Heart left ventricle (tissue), 16 donors: ENCODE results near the gene LZTS2. TPM values are rescaled to one million over a fixed set of nuclear protein-coding genes. Genes with fewer than 3 reads are reported as not detected.
A peak's percentile ranks its signal among the peaks of the same experiment; 100 is the strongest.

ENCODE experiments used
- ATAC-seq, 4 donors: fragments of 200-7000 bp; cut with Tn5 transposase; one replicate each; pipeline ENCODE4 v1.9.1; 2020 to 2022; ENCODE audit warnings: moderate library complexity in 4 of 4, mild to moderate bottlenecking in 3 of 4, moderate number of reproducible peaks in 1 of 4
- DNase-seq, 5 donors: peaks; one replicate each; pipeline ENCODE4 v3.0.0-alpha.2; 2020
- H3K27ac ChIP-seq, 12 donors: fragments of 200-600 bp; sonication (generic) in 4 of 12; one replicate each; pipeline versions ENCODE4 v1.5.0 to v1.8.0; 2016 to 2022; ENCODE audit warnings: mild to moderate bottlenecking in 2 of 12
- H3K27me3 ChIP-seq, 9 donors: fragments of 200-600 bp; sonication (generic) in 2 of 9; one replicate each; pipeline versions ENCODE4 v1.5.1 to v1.8.0; 2016 to 2022; ENCODE audit warnings: mild to moderate bottlenecking in 3 of 9
- H3K36me3 ChIP-seq, 9 donors: fragments of 200-600 bp; sonication (generic) in 2 of 9; one replicate each; pipeline versions ENCODE4 v1.5.0 to v1.8.0; 2018 to 2022; ENCODE audit warnings: mild to moderate bottlenecking in 2 of 9
- H3K4me1 ChIP-seq, 12 donors: fragments of 200-600 bp; sonication (generic) in 4 of 12; one replicate each; pipeline versions ENCODE4 v1.5.0 to v1.8.0; 2016 to 2022; ENCODE audit warnings: mild to moderate bottlenecking in 3 of 12
- H3K4me3 ChIP-seq, 12 donors: fragments of 200-600 bp; sonication (generic) in 4 of 12; one replicate each; pipeline versions ENCODE4 v1.5.0 to v1.8.0; 2017 to 2022; ENCODE audit warnings: mild to moderate bottlenecking in 9 of 12, moderate library complexity in 4 of 12
- H3K9me3 ChIP-seq, 12 donors: fragments of 200-600 bp; sonication (generic) in 4 of 12; one replicate each; pipeline versions ENCODE4 v1.5.0 to v1.8.0; 2016 to 2022; ENCODE audit warnings: mild to moderate bottlenecking in 1 of 12
- CTCF ChIP-seq, 12 donors: fragments of 200-600 bp; sonication (generic) in 4 of 12; IDR thresholded peaks; one replicate each; pipeline versions ENCODE4 v1.5.0 to v1.8.0; 2018 to 2022; ENCODE audit warnings: antibody characterized with exemption in 12 of 12, mild to moderate bottlenecking in 5 of 12
- POLR2A ChIP-seq, 2 donors: fragments of 450-650 bp; IDR thresholded peaks; one replicate each; pipeline ENCODE4 v1.6.1; 2017; ENCODE audit warnings: antibody characterized with exemption in 2 of 2, mild to moderate bottlenecking in 2 of 2, moderate library complexity in 2 of 2
- WGBS, 4 donors: extraction: QIAGEN DNeasy Blood & Tissue Kit in 2 of 4; methylation state at CpG; one replicate each; pipeline versions ENCODE4 v1.1.5 to v1.1.7; 2013 to 2018; 5-methylcytosine and 5-hydroxymethylcytosine counted together
- intact Hi-C, 10 donors: fragments of 100-400 bp; cut with DNase I; formaldehyde crosslinking; loops; one replicate each; pipeline versions ENCODE4 v1.11.1 to v1.14.2; 2022
- polyA plus RNA-seq, 2 donors: library from polyadenylated mRNA; stranded (reverse); fragments of 200-250 nt; gene quantifications; one replicate each; pipeline ENCODE4 v1.2.3, GENCODE V29; 2013
- total RNA-seq, 9 donors: library from RNA; depleted of rRNA in 2 of 9; stranded (reverse); fragments of >200 nt in 2 of 9; fragmentation: NEBNext Ultra II Directional in 3 of 9; extraction: Animal tissue kit (Norgen Biotek cat#: 25700) in 3 of 9; gene quantifications; one replicate each; pipeline versions ENCODE4 v1.1.0 to v1.2.4, GENCODE V29; 2016 to 2023
- donor health status: ischemic (EF 13 %, LVEDD 7.1; RV severe dilation, severe dysfunction).
- donor health status: healthy with polysubstance abuse.
- donor health status: DM: no; HTN: yes; CAD: no.
- donor health status: DM: no; HTN: no; CAD: no.
- donor health status: ischemic (EF 25% LVEDD 6.9; RV normal size, moderate dysfunction).
- donor health status: ischemic (EF 25% LVEDD 5.7; RV mildly dilated, moderate dysfunction).
- donor health status: healthy.
- donor health status: DM: yes; HTN: yes; CAD: no.
- donor health status: ischemic (EF 35%, LVEDD 5.7; RV mildly dilated, moderate dysfunction).
- donor health status: nonischemic (EF 11% LVEDD 7.7; RV severe dilation, severe dysfunction).
- donor health status: DM: yes; HTN: yes; CAD: no.
- donor health status: PGD.
- donor health status: ischemic (EF 29% LVEDD 5.4; RV normal size, mild dysfunction).
- donor health status: nonischemic (EF 23%, LVEDD 6.1; RV moderate dilation, normal function).

The LZTS2 gene
- total and polyA plus RNA-seq, 11 donors: 33.7 to 93.0 (median 40.9) TPM

- no peaks in the 10 kb centered on the region for H3K9me3 ChIP-seq
- intact Hi-C loops: loop anchor here in 4 of 10 donors (1.0 to 10.0 kb wide), 6 partner anchors 15 to 70 kb away; partner anchors contain the start of genes KAZALD1 (in 3 of the 4), PDZD7 (in 1 of the 4) and SFXN3 (in 1 of the 4)
- TF ChIP-seq CTCF (IDR thresholded peaks at IDR 0.05) (no peak), POLR2A (IDR thresholded peaks at IDR 0.05) (no peak)
- peak overlapping the region; percentile 93 to 100 (median 100) for H3K27ac ChIP-seq
- ATAC-seq (no peak), DNase-seq (peak in 1 of 5 donors; percentile 37)
- peaks cover 0 to 20% (median 11%) of the 10 kb centered on the region in 9 donors for H3K36me3 ChIP-seq
- no peaks in the 10 kb centered on the region for H3K27me3 ChIP-seq
- H3K4me1 ChIP-seq: peaks cover 3 to 43% (median 28%) of the 10 kb centered on the region in 12 donors
- H3K4me3 ChIP-seq: peak overlapping the region; percentile 62 to 99 (median 89)
- 0 to 6% (median 5%) methylated on average over 16 to 46 of the region's 46 CpGs for WGBS, 4 donors
Measured at GRCh38 chr10:100996678-100997359, 2.8 kb upstream of the LZTS2 start.

GRCh38 chr10:100997360-100998182 lies 2.0 kb upstream of the LZTS2 start:
- Histone ChIP-seq H3K9me3 (no peaks in the 10 kb centered on the region), H3K27me3 (no peaks in the 10 kb centered on the region), H3K4me3 (peak overlapping the region; percentile 62 to 99 (median 89)), H3K36me3 (peaks cover 0 to 18% (median 12%) of the 10 kb centered on the region in 9 donors), H3K4me1 (peaks cover 8 to 50% (median 35%) of the 10 kb centered on the region in 12 donors), H3K27ac (peak overlapping the region; percentile 93 to 100 (median 100))
- DNase-seq (peak; percentile 81 to 92 (median 82)), ATAC-seq (peak; percentile 44 to 61 (median 48))
- WGBS, 4 donors: 0% methylated on average over 7 to 66 of the region's 66 CpGs
- TF ChIP-seq POLR2A (IDR thresholded peaks at IDR 0.05) (peak in 1 of 2 donors; percentile 14), CTCF (IDR thresholded peaks at IDR 0.05) (peak; percentile 81 to 97 (median 90))
- intact Hi-C loops: loop anchor here in 6 of 10 donors (1.0 to 10.0 kb wide), 7 partner anchors 15 to 70 kb away; partner anchors contain the start of genes KAZALD1 (in 3 of the 6), PDZD7 (in 1 of the 6) and SFXN3 (in 1 of the 6)

GRCh38 chr10:100998183-100998990 lies 1.2 kb upstream of the LZTS2 start:
- Histone ChIP-seq H3K4me1 (peaks cover 8 to 58% (median 42%) of the 10 kb centered on the region in 12 donors), H3K36me3 (peaks cover 0 to 18% (median 14%) of the 10 kb centered on the region in 9 donors), H3K4me3 (peak overlapping the region; percentile 62 to 99 (median 89)), H3K27ac (peak overlapping the region; percentile 93 to 100 (median 100)), H3K9me3 (no peaks in the 10 kb centered on the region), H3K27me3 (no peaks in the 10 kb centered on the region)
- peak; percentile 88 to 94 (median 90) for DNase-seq
- ATAC-seq: peak; percentile 53 to 78 (median 63)
- intact Hi-C loops: loop anchor here in 6 of 10 donors (1.0 to 10.0 kb wide), 6 partner anchors 14 to 69 kb away; partner anchors contain the start of genes KAZALD1 (in 3 of the 6), PDZD7 (in 1 of the 6) and SFXN3 (in 1 of the 6)
- 1 to 2% (median 1%) methylated on average over 24 to 25 of the region's 25 CpGs for WGBS, 4 donors
- TF ChIP-seq POLR2A (IDR thresholded peaks at IDR 0.05): no peak
- no peak for TF ChIP-seq CTCF (IDR thresholded peaks at IDR 0.05)
